SK-N-SH (cell line): ENCODE results near the gene MGST2. TPM values are rescaled to one million over a fixed set of nuclear protein-coding genes. Genes with fewer than 3 reads are reported as not detected.

Experiments used
- CTCF ChIA-PET: fragments of 300-600, 350-600 bp; formaldehyde crosslinking; extraction: SDS; loops from one replicate; lab custom pipeline; 2021; lab: Yijun Ruan, JAX
- POLR2A ChIA-PET: fragments of 350-600 bp; sonication (Branson Sonifier 250); formaldehyde crosslinking; extraction: SDS; loops from one replicate; lab custom pipeline; 2020; ENCODE audit warnings: antibody characterized with exemption, inconsistent platforms; lab: Yijun Ruan, JAX
- DNase-seq: peaks from one replicate; pipeline ENCODE4 v3.0.0; 2012
- H2AFZ ChIP-seq: fragments of 200-600 bp; sonication (generic); 2 replicates; pipeline ENCODE4 v1.8.1; 2016; ENCODE audit warnings: antibody characterized with exemption, mild to moderate bottlenecking, low read depth
- H3F3A ChIP-seq: fragments of 200-600 bp; sonication (generic); replicated peaks from 2 replicates; pipeline ENCODE3; 2016; ENCODE audit warnings: antibody characterized with exemption, mild to moderate bottlenecking; ENCODE audit not compliant: insufficient read depth
- H3K27ac ChIP-seq, 2 experiments: fragments of 200-500 bp in 1 of 2; fragments of 200-600 bp in 1 of 2; sonication (Bioruptor generic) in 1 of 2; sonication (generic), shearing (Covaris generic) in 1 of 2; 2 replicates each; pipeline versions ENCODE4 v1.5.1 to v1.6.1; 2014 to 2016; ENCODE audit warnings: low read depth in 2 of 2, inconsistent platforms in 1 of 2, low read length in 1 of 2, mild to moderate bottlenecking in 1 of 2, mixed read lengths in 1 of 2
- H3K27me3 ChIP-seq: fragments of 200-600 bp; sonication (generic), shearing (Covaris generic); 2 replicates; pipeline ENCODE4 v1.6.1; 2016; ENCODE audit warnings: mixed run types; ENCODE audit not compliant: insufficient read depth
- H3K36me3 ChIP-seq, 2 experiments: fragments of 200-500 bp in 1 of 2; fragments of 200-600 bp in 1 of 2; sonication (Bioruptor generic) in 1 of 2; sonication (generic) in 1 of 2; replicated peaks in 1 of 2; 2 replicates each; pipeline versions ENCODE3 to v1.5.1; 2014 to 2016; ENCODE audit warnings: low read length in 1 of 2, mild to moderate bottlenecking in 1 of 2; ENCODE audit not compliant: insufficient read depth in 2 of 2, control insufficient read depth in 1 of 2
- H3K4me1 ChIP-seq, 2 experiments: fragments of 200-500 bp in 1 of 2; fragments of 200-600 bp in 1 of 2; sonication (Bioruptor generic) in 1 of 2; sonication (generic), shearing (Covaris generic) in 1 of 2; 2 replicates each; pipeline versions ENCODE4 v1.5.1 to v1.6.1; 2014 to 2016; ENCODE audit warnings: low read depth in 1 of 2, low read length in 1 of 2, mixed run types in 1 of 2; ENCODE audit not compliant: insufficient read depth in 2 of 2, control insufficient read depth in 1 of 2
- H3K4me2 ChIP-seq: fragments of 200-600 bp; sonication (generic), shearing (Covaris generic); 2 replicates; pipeline ENCODE4 v1.6.1; 2017; ENCODE audit warnings: mixed run types
- H3K4me3 ChIP-seq, 2 experiments: fragments of 200-500 bp in 1 of 2; fragments of 200-600 bp in 1 of 2; sonication (Bioruptor generic) in 1 of 2; sonication (generic), shearing (Covaris generic) in 1 of 2; 2 replicates each; pipeline versions ENCODE4 v1.5.1 to v1.8.1; 2014 to 2016; ENCODE audit warnings: low read depth in 2 of 2, inconsistent platforms in 1 of 2, low read length in 1 of 2, mild to moderate bottlenecking in 1 of 2, mixed read lengths in 1 of 2, moderate library complexity in 1 of 2
- H3K79me2 ChIP-seq: fragments of 200-600 bp; sonication (generic); 2 replicates; pipeline ENCODE4 v1.8.1; 2017; ENCODE audit warnings: mild to moderate bottlenecking; ENCODE audit not compliant: insufficient read depth
- H3K9ac ChIP-seq: fragments of 200-600 bp; sonication (generic); 2 replicates; pipeline ENCODE4 v1.6.1; 2017; ENCODE audit warnings: mixed run types
- H3K9me2 ChIP-seq: fragments of 200-600 bp; sonication (generic); 2 replicates; pipeline ENCODE4 v1.6.1; 2017; ENCODE audit warnings: mixed run types
- H3K9me3 ChIP-seq: fragments of 200-600 bp; sonication (generic); 2 replicates; pipeline ENCODE4 v1.6.1; 2017; ENCODE audit warnings: mixed run types, mild to moderate bottlenecking, moderate library complexity
- H4K20me1 ChIP-seq: fragments of 200-600 bp; sonication (generic); 2 replicates; pipeline ENCODE4 v1.6.1; 2017; ENCODE audit warnings: mild to moderate bottlenecking, mixed run types; ENCODE audit not compliant: insufficient read depth
- CTCF ChIP-seq: fragments of 200-600 bp; sonication (generic); IDR thresholded peaks from 2 replicates; pipeline ENCODE4 v1.6.1; 2017; ENCODE audit warnings: antibody characterized with exemption, mild to moderate bottlenecking, moderate library complexity
- EP300 ChIP-seq, 2 experiments: IDR thresholded peaks; 2 replicates each; pipeline versions ENCODE4 v1.4.0 to v1.6.1; 2012; ENCODE audit warnings: borderline replicate concordance in 1 of 2, low read depth in 1 of 2, low read length in 1 of 2
- FOSL2 ChIP-seq: IDR thresholded peaks from 2 replicates; pipeline ENCODE4 v1.4.0; 2012; ENCODE audit warnings: low read depth, mild to moderate bottlenecking, moderate library complexity, borderline replicate concordance
- GABPA ChIP-seq: IDR thresholded peaks from 2 replicates; pipeline ENCODE4 v1.4.0; 2012; ENCODE audit warnings: low read depth, mild to moderate bottlenecking
- GATA2 ChIP-seq: sonication (generic); formaldehyde crosslinking; IDR thresholded peaks from 2 replicates; pipeline ENCODE4 v1.5.0; 2020; ENCODE audit warnings: mild to moderate bottlenecking, missing genetic modification reagents
- MAX ChIP-seq: IDR thresholded peaks from 2 replicates; pipeline ENCODE4 v1.4.0; 2012; ENCODE audit warnings: low read depth
- MEF2A ChIP-seq: IDR thresholded peaks from 2 replicates; pipeline ENCODE4 v1.4.0; 2012; ENCODE audit warnings: low read depth, borderline replicate concordance
- MXI1 ChIP-seq: IDR thresholded peaks from 2 replicates; pipeline ENCODE4 v1.6.1; 2012; ENCODE audit warnings: mild to moderate bottlenecking, low read depth, low read length, improper control_type of control experiment
- NFIC ChIP-seq: IDR thresholded peaks from 2 replicates; pipeline ENCODE4 v1.4.0; 2012; ENCODE audit warnings: borderline replicate concordance
- NRF1 ChIP-seq: IDR thresholded peaks from 2 replicates; pipeline ENCODE4 v1.6.1; 2012; ENCODE audit warnings: low read depth, mild to moderate bottlenecking, low read length
- POLR2AphosphoS5 ChIP-seq: IDR thresholded peaks from 2 replicates; pipeline ENCODE4 v1.6.1; 2012; ENCODE audit warnings: low read depth, low read length
- RFX5 ChIP-seq: IDR thresholded peaks from 2 replicates; pipeline ENCODE4 v1.6.1; 2012; ENCODE audit warnings: mild to moderate bottlenecking, improper control_type of control experiment, low read length
- SIN3A ChIP-seq: IDR thresholded peaks from 2 replicates; pipeline ENCODE4 v1.6.1; 2012; ENCODE audit warnings: low read depth, mild to moderate bottlenecking, low read length, moderate library complexity, borderline replicate concordance
- SMC3 ChIP-seq: IDR thresholded peaks from 2 replicates; pipeline ENCODE4 v1.6.1; 2012; ENCODE audit warnings: low read depth, low read length, improper control_type of control experiment
- TAF1 ChIP-seq: IDR thresholded peaks from 2 replicates; pipeline ENCODE4 v1.6.1; 2012; ENCODE audit warnings: low read depth, mild to moderate bottlenecking, low read length, moderate library complexity, borderline replicate concordance
- TCF12 ChIP-seq: IDR thresholded peaks from 2 replicates; pipeline ENCODE4 v1.4.0; 2012
- TEAD4 ChIP-seq: IDR thresholded peaks from 2 replicates; pipeline ENCODE4 v1.4.0; 2012; ENCODE audit warnings: mild to moderate bottlenecking, borderline replicate concordance; ENCODE audit not compliant: insufficient read depth
- USF1 ChIP-seq: IDR thresholded peaks from 2 replicates; pipeline ENCODE4 v1.4.0; 2012; ENCODE audit warnings: low read depth, borderline replicate concordance
- USF2 ChIP-seq: fragments of 150-350 bp; IDR thresholded peaks from 2 replicates; pipeline ENCODE4 v1.6.1; 2017; ENCODE audit warnings: antibody characterized with exemption, low read length, low read depth, borderline replicate concordance
- WGBS: methylation state at CpG from one replicate; pipeline ENCODE4 v1.1.6; 2017; ENCODE audit warnings: low lambda C conversion rate; 5-methylcytosine and 5-hydroxymethylcytosine counted together
- polyA plus RNA-seq, 3 experiments: library from polyadenylated mRNA; depleted of rRNA; stranded (reverse); fragments of >200 nt; gene quantifications; 2 replicates each; pipeline ENCODE4 v1.2.3, GENCODE V29; 2012

The MGST2 gene
- polyA plus RNA-seq, 1 of the 3 experiments (the other 2 are of a cell fraction) = 26.5 TPM

- no peak overlapping the region for H3K27ac ChIP-seq
- no peaks in the 10 kb centered on the region for H3K27me3 ChIP-seq
- 100% methylated on average over 2 of the region's 2 CpGs for WGBS
- no peaks in the 10 kb centered on the region for H4K20me1 ChIP-seq
- no peak overlapping the region for H3K9ac ChIP-seq
- ChIA-PET POLR2A (no interaction called here), CTCF (interaction anchor here (1.0 to 3.9 kb wide), 4 partner anchors 13 to 69 kb away, joined by 3 to 20 read pairs (median 4); no protein-coding TSS in a partner anchor)
- no peak overlapping the region for H2AFZ ChIP-seq
- H3K4me2 ChIP-seq = no peak overlapping the region
- no peaks in the 10 kb centered on the region for H3K9me2 ChIP-seq
- DNase-seq = no peak
- H3K9me3 ChIP-seq = no peaks in the 10 kb centered on the region
- H3F3A ChIP-seq = no peaks in the 10 kb centered on the region
- H3K36me3 ChIP-seq = no peaks in the 10 kb centered on the region
- no peaks in the 10 kb centered on the region for H3K79me2 ChIP-seq
- peaks cover 0 to 2% of the 10 kb centered on the region in 2 experiments; a peak in 1 of 4 replicates for H3K4me1 ChIP-seq
- H3K4me3 ChIP-seq = no peak overlapping the region
- TF ChIP-seq TEAD4 (no peak), USF2 (no peak), TAF1 (no peak), GATA2 (no peak), POLR2AphosphoS5 (no peak), FOSL2 (no peak), TCF12 (no peak), SMC3 (no peak), NFIC (no peak), SIN3A (no peak), GABPA (no peak), CTCF (no peak)
Observed at GRCh38 chr4:139672215-139672614, 6.6 kb downstream of the MGST2 start.

- no peaks in the 10 kb centered on the region for H3K9me2 ChIP-seq
- no peaks in the 10 kb centered on the region for H4K20me1 ChIP-seq
- ChIA-PET CTCF (interaction anchor here (1.4 to 3.9 kb wide), 3 partner anchors 14 to 69 kb away, joined by 3 to 20 read pairs (median 5); no protein-coding TSS in a partner anchor), POLR2A (no interaction called here)
- no peak overlapping the region for H3K4me3 ChIP-seq
- H3K27ac ChIP-seq = no peak overlapping the region
- no peaks in the 10 kb centered on the region for H3K36me3 ChIP-seq
- no peaks in the 10 kb centered on the region for H3K27me3 ChIP-seq
- no peaks in the 10 kb centered on the region for H3K9me3 ChIP-seq
- H3K4me1 ChIP-seq = no peaks in the 10 kb centered on the region; a peak in 1 of 4 replicates
- no peak for DNase-seq
- no peak overlapping the region for H3K9ac ChIP-seq
- no peak overlapping the region for H2AFZ ChIP-seq
- H3F3A ChIP-seq = no peaks in the 10 kb centered on the region
- WGBS = 95% methylated on average over 4 of the region's 4 CpGs
- H3K4me2 ChIP-seq = no peak overlapping the region
- H3K79me2 ChIP-seq = no peaks in the 10 kb centered on the region
- TF ChIP-seq MAX (no peak), RFX5 (no peak), MEF2A (no peak), MXI1 (no peak), TAF1 (no peak), NRF1 (no peak), CTCF (no peak), USF2 (no peak), EP300 (IDR thresholded peaks at IDR 0.05; ENCODE audit: borderline replicate concordance in 1 of 2, low read depth in 1 of 2, low read length in 1 of 2) (no peak), USF1 (no peak)
Observed at GRCh38 chr4:139672732-139673131, 7.1 kb downstream of the MGST2 start.
